ENCODE results near the gene CLN6.
"Not testable (repeated sequence)": the region's sequence is repeated elsewhere in the genome, so short reads cannot be mapped to it uniquely, and the experiment has no call there.

Gene CLN6

DNA sequence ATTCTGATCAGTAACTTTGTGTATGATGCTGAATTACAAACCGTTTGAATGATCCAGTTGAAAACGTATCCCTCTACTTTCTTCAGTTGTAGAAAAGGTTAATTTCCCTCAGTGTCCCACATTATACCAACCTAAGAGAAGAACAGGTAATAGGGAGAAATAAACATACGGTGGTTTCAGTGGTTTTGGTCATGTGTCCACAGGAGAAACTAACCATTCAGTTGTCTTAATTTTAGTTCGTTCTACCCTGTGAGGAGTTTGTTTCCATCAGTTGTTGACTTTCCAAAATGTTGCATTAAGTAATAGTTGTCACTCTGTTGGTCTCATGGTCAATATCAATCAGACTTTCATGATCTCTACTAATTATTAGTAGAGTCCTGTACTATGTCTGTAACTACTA lies 39.5 kb downstream of the CLN6 start:
- no peak for DNase-seq (ENCODE audit: low read depth in 3 of 3)

DNA sequence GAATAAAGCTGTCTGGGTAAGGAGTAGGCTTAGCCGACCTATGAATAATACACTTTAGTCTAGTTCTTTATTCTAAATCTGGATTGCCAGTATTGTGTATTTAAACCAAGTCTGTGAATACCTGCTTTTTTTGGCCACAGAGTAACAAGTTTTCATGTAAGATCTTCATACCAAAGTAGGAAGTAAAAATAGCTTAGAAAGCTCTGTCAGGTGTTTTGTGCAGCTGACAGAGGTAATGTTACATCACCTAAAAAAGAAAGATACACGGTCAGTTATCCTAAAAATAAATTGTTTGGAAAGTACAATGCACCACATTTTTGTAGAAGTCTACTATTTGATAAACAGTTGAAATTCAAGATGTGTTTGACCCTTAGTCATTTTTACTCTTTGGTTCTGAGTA lies 40.9 kb downstream of the CLN6 start:
- no peak for DNase-seq (ENCODE audit: low read depth in 3 of 3)

DNA sequence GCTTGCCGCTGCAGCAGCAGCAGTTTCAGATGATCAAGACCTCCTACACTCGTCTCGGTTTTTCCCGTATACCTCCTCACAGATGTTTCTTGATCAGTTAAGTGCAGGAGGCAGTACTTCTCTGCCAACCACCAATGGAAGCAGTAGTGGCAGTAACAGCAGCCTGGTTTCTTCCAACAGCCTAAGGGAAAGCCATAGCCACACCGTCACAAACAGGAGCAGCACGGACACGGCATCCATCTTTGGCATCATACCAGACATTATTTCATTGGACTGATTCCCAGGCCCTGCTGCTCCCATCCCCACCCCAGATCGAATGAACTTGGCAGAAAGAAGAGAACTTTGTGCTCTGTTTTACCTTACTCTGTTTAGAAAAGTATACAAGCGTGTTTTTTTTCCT lies 42.0 kb downstream of the CLN6 start:
- no peak for DNase-seq (ENCODE audit: low read depth in 3 of 3)

DNA sequence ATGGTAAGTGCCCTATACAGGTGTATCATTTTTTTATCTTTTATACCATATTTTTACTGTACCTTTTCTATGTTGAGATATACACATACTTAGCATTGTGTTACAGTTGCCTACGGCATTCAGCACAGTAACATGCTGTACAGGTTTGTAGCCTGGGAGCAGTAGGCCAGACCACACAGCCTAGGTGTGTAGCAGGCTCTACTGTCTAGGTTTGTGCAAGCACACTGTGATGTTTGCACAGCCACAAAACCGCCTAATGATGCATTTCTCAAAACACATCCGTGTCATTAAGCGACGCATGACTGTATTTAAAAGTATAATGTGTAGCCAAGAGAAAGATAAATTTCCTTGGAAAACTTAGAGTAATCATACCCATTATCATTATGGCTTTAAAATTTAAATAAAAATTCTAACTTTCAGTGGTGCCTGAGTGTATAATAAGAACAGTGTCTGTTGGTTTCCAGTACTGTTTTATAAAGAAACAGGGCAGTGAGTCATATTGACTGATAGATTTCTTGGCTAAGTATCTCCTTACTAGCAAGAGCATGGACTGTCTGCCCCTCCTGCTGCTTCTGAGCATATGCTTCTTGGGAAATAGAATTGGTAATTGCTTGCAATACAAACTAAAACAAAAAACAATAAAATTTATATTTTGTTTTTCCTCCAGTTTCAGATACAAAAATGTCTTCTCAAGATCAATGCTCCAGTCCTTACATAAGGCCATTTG lies 42.7 kb downstream of the CLN6 start:
- DNase-seq (ENCODE audit: low read depth in 3 of 3), result no peak

DNA sequence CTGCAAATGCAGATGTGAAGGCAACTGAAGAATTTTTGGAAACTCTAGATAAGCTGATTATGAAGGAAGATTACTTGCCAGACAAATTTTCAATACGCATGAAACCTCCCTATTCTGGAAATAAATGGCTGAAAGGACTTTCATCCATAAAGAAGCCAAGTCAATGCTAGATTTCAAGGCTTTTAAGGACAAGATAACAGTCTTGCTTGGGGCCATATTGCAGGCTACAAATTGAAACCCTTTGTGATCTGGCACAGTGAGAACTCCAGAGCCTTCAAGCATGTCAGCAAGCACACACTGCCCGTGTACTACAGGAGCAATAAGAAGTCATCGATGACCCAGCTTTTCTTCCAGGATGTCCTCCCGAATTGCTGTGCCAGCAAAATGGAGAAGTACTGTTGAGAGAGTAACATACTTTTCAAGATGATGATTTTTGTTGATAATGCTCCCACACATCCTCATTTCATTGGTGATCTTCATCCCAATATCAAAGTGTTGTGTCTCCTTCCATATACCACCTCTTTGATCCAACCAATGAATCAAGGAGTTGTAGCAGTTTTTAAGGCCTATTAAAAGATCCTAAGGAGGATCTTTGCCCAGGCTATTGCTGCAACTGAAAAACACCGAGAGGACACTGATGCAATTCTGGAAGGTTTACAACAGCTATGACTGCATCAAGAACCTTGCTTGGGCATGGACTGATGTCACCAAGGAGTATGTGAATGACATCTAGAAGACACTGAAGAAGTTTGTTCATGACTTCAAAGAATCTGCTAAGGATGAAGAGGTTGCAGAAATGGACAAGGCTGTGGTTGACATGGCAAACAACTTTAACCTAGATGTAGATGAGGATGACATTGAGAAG lies 44.7 kb downstream of the CLN6 start:
- DNase-seq (ENCODE audit: low read depth in 3 of 3), result no peak

DNA sequence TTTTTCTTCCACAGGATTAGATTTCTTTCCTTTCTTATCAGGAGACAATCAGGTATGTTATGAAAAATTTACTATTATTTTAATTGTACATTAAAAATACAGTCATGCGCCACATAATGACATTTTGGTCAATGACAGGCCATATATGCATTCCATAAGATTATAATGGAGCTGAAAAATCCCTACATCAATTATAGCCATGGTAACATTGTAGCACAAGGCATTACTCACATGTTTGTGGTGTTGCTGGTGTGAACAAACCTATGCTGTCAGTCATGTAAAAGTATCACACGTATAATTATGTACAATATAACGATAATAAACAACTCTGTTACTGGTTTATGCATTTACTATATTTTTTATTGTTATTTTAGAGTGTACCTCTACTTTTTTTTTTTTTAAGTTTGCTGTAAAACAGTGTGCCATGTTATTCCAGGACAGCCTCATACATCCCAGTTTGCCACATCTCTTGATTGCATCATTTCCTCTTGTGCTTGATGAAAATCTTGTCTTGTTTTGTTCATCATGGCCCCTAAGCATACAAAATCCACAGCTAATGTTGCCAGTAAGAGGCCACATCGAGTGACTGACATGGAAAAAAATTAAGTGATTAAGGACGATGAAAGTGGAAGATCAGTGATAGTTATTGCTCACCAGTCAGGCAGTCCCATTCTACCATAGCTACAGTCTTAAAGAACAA lies 45.8 kb downstream of the CLN6 start:
- DNase-seq (ENCODE audit: low read depth in 3 of 3), result no peak

DNA sequence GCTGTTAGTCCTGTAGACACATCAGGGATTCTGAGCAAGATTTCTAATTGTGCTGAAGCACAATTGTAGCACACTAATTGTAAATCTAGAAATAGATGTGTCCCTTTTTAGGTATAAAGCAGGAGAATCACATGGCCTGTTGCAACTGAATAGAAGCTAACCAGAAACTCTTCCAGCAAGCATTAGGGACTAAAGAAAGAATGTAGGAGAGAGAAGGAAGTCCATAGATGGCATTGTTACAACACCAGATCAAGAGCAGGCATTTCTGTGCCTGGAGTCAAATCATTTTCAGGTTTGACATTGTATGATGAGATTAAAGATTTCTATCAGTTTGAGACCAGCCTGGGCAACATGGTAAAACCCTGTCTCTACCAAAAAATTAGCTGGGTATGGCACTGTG lies 51.8 kb downstream of the CLN6 start:
- no peak for DNase-seq (ENCODE audit: low read depth in 3 of 3)

DNA sequence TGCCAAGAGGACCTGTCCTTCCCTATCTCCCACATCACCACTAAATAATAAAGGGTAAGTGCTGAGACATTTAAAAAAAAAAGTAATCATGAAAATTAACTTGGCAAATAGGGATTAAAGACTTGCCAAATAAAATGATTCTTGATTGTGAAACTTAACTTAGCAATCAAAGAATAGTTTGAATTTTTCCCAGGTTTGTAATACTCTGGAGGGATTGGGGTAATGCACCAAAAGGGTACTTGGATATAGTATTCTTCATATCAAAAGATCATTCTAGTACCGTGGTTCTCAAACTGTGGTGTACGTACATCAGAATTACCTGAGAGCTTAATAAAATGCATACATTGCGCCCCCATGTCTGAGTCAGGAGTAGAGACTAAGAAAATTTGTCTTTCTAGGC lies 52.9 kb downstream of the CLN6 start:
- DNase-seq (ENCODE audit: low read depth in 3 of 3), result no peak

DNA sequence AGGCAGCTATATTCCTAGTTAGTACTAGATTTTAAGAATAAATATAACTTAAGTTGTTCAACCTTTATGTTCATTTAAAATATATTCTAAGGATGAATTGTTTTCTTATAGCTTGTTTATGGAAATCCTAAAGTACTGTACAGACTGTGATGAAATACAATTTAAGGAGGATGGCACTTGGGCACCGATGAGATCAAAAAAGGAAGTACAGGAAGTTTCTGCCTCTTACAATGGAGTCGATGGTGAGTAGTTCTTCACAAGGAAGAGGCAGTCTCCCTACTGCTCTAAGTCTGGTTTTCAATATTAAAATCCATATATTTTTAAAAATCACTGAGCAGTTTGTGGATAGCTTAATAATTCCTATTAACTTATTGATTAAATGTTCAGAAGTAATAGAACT lies 54.0 kb downstream of the CLN6 start:
- no peak for DNase-seq (ENCODE audit: low read depth in 3 of 3)

DNA sequence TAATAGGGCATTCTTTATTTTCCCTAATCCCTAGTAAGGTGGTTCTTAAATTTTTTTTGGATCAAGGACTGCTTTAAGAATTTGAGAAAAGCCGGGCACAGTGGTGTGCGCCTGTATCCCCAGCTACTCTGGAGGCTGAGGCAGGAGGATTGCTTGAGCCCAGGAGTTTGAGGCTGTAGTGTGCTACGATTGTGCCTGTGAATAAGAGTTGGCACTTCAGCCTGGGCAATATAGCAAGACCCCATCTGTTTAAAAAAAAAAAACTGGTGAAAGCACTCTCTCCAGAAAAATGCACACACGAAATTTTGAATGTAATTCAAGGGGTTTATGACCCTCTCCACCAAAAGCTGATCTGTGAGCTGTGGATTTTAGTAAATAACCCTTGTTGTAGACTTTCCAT lies 56.4 kb downstream of the CLN6 start:
- no peak for DNase-seq (ENCODE audit: low read depth in 3 of 3)

DNA sequence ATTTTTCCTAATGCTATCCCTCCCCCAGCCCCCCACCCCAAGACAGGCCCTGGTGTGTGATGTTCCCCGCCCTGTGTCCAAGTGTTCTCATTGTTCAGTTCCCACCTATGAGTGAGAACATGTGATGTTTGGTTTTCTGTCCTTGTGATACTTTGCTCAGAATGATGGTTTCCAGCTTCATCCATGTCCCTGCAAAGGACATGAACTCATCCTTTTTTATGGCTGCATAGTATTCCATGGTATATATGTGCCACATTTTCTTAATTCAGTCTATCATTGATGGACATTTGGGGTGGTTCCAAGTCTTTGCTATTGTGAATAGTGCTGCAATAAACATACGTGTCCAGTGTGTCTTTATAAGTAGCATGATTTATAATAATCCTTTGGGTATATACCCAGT lies 57.5 kb downstream of the CLN6 start:
- DNase-seq (ENCODE audit: low read depth in 3 of 3), result not testable (repeated sequence)

DNA sequence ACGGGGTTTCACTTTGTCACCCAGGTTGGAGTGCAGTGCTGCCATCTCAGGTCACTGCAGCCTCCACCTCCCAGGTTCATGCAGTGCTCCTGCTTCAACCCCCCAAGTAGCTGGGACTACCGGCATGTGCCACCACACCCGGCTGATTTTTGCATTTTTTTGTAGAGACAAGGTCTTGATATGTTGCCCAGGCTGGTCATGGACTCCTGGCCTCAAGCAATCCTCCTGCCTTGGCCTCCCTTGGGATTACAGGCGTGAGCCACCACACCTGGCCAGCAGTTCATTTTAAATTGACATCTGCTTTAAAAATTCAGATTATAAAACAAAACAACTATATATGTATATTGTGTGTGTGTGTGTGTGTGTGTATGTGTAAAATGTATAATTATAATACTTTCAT lies 62.7 kb downstream of the CLN6 start:
- DNase-seq (ENCODE audit: low read depth in 3 of 3), result no peak

DNA sequence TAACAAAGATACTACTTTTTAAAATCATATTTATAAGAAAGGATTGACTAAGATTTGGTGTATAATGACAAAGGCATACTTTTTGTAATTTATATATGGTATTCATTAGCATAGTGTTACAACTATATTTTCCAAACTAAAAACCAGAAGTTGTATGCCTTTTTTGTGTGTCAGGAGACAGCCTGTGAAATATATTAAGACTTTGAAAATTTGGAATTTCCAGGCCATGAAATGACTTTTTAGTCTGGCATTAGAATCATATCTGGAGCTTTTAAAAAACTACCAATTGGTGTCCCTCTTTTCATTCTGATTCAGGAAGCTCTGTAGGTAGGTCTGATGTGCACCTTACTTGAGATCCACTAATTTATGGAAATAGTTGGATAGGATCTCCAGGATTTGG lies 66.3 kb downstream of the CLN6 start:
- no peak for DNase-seq (ENCODE audit: low read depth in 3 of 3)

DNA sequence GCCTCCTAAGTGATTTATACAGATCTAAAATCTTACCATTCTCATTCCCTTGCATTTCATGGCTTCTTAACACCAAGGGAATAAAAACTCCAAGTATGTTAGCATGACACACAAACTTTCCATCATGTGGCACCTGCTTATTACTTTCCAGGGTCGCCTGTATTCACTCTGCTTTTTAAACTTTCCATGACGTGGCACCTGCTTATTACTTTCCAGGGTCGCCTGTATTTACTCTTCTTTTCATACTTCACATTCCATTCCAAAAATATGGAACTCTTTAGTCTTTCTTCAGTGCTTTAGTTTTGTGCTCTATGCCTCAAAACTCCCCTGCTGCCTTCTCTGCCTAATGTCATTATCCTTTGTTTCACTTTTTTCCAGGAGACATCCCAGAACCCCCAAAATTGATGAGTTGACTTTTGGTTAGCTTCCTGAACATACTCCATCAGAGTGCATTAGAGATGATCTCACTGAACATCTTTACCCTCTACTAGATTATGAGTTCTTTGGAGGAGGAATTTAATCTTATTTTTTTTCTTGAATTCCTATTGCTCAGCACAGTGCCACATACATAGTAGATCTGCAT lies 71.4 kb downstream of the CLN6 start:
- no peak for DNase-seq (ENCODE audit: low read depth in 3 of 3)

DNA sequence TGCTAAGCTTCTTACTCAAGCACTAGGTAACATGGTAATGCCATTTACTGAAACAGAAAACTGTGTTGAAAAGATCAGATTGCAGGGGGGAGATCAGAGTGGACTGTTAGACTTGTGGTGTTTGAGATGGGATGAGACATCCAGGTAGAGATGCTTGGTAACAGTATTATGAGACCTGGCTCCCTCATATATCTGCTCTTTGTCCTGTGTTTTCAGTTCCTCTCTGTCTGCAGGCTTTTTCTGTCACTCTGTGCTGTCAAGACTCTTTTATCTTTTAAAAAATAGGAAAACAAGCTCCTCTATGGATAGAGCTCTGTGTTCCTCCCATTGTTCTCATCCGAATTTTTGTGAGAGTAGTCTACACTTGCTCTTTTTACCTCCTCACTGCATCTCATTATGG lies 72.5 kb downstream of the CLN6 start:
- DNase-seq (ENCODE audit: low read depth in 3 of 3), result no peak
